Measurements from ENCODE around the gene COL7A1.

COL7A1 gene

DNA sequence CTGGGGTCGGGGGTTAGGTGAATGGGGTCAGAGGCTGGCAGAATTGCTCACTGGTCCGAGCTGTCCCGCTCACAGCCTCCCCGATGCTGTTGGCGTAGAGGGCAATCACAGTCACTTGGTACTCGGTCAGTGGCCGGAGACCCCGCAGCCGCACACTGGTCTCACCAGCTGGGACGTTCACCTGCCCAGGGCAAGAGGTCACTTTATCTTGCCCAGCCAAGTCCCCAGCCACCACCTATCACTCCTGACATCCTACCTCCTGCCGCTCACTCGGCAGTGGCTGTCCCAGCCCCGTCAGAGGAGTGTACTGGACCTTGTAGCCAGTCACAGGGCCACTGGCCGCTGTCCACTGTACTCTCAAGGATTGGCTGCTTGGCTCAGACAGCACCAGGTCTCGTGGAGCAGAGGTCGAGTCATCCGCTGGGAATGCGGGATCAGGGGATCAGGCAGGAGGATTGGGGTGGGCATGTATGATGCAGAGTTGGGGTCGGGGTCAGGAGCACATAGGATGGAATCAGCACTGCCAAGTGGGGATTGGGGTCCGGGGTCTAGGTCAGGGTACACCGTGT is 2.5 kb downstream of the COL7A1 start:
- no peak overlapping the region for H3K4me3 ChIP-seq (ENCODE audit: low read depth, low read length)

DNA sequence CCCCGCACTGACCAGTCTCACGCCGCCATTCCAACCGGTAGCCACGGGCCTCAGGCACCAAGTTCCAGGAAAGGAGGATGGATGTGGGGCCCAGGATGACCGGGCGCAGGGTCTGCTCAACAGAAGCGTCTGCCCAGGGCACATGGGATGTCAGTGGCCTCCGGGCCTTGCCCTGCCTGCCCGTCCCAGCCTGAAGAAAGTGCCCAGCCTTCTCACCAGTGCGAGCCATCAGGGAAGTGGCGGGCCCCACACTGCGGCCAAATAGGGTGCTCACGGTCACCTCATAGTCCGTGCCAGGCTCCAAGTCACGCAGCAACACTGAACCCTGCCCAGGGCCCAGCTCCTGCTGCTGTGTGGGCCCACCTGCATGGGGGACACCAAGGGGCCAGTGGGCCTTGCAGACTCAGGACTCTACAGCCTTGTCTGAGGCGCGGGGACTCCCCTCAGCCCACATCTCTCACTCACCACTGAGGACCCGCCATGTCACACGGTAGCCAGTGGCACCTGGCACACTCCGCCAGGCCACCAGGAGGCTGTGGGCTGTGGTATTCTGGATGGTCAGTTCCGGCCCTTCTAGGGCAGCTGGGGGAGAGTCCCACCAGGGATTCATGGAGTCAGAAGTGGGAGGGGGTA is 3.1 kb downstream of the COL7A1 start:
- H3K4me3 ChIP-seq (ENCODE audit: low read depth, low read length) = no peak overlapping the region

DNA sequence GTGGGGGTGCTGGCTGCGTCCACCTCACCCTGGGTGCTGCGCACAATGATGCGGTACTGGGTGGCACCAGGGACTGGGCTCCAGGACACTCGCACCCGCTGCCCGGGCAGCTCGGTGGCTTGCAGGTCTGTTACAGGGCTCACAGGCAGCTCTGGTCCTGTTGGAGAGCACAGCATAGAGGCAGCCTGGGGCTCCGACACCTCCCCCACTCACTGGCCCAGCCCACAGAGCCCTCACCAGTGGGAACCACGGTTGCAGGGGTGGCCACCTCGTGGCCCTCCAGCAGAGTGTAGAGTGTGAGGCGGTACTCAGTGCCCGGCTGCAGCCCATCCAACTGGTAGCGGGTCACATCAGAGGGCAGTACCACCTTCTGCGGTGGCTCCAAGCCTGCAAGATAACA is 3.7 kb downstream of the COL7A1 start:
- H3K4me3 ChIP-seq (ENCODE audit: low read depth, low read length) = no peak overlapping the region

DNA sequence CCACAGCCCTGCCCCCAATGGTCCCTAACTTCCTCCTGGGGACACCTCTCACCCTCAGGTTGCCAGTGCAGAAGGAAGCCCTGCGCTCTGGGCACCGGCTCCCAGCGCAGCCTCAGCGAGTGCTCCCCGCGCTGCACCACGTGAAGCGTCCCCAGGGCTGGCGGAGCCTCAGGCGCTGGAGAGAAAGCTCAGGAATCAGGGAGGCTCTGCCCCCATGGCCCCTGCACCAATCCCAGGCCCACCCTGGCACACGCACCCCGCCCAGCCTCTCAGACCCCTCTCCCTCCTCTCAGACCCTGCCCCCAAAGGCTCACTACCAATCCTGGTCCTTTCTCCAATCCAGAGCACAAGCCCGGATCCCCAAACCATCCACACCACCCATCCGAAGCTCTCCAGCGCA is 6.9 kb downstream of the COL7A1 start:
- H3K4me3 ChIP-seq (ENCODE audit: low read depth, low read length) = no peak overlapping the region

DNA sequence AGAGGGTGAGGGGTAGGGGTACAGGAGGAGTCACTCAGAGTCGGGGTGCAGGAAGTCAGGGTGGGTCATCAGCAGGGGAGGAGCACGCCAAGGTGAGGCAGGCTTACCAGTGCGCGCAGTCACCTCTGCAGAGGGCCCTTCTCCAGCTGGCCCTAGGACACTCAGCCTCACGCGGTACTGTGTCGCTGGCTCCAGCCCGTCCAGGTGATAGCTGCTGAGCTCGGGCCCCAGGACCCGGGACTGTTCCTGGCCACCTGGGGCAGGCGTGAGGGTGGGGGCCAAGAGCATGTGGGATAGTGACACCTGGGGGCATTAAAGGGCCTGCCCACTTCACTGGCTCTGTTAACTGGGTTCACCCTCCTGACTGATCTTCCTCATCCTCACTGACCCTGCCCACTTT is 7.4 kb downstream of the COL7A1 start:
- no peak overlapping the region for H3K4me3 ChIP-seq (ENCODE audit: low read depth, low read length)

DNA sequence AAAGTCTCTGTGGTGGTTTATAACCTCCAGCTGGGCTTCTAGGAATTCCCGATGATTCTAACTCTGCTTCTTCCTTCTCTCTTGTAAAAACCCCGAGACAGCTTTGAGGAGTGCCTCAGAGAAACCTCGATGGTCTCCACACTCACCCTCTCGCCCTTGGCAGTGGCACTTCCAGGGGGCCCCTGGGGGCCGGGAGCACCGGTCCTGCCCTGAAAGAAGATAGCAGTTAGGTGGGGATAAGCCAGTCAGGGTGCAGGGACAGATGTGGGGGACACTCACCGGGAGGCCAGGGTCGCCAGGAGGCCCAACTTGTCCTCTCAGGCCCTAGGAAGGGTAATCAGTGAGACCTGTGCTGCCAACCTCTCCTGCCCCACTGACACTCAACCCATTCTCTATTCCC is 9.7 kb downstream of the COL7A1 start:
- no peak overlapping the region for H3K4me3 ChIP-seq (ENCODE audit: low read depth, low read length)

DNA sequence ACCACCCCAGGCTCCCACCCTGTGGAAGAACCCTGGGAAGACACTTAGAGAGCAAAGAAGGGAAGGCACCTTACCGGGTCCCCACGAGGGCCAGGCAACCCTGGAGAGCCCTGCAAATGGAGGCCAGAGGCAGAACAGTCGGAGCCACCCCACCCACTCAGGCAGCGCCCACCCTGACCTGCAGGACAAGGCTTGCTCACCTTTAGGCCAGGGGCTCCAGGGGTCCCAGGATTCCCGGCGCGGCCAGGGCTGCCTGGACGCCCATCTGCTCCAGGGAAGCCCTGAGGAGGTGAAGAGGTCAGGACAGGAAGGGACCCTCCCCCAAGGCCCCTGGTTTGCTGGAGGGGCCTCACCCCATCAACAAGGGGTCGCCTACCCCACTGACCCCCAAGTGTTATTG is 10.3 kb downstream of the COL7A1 start:
- H3K4me3 ChIP-seq (ENCODE audit: low read depth, low read length) = no peak overlapping the region

DNA sequence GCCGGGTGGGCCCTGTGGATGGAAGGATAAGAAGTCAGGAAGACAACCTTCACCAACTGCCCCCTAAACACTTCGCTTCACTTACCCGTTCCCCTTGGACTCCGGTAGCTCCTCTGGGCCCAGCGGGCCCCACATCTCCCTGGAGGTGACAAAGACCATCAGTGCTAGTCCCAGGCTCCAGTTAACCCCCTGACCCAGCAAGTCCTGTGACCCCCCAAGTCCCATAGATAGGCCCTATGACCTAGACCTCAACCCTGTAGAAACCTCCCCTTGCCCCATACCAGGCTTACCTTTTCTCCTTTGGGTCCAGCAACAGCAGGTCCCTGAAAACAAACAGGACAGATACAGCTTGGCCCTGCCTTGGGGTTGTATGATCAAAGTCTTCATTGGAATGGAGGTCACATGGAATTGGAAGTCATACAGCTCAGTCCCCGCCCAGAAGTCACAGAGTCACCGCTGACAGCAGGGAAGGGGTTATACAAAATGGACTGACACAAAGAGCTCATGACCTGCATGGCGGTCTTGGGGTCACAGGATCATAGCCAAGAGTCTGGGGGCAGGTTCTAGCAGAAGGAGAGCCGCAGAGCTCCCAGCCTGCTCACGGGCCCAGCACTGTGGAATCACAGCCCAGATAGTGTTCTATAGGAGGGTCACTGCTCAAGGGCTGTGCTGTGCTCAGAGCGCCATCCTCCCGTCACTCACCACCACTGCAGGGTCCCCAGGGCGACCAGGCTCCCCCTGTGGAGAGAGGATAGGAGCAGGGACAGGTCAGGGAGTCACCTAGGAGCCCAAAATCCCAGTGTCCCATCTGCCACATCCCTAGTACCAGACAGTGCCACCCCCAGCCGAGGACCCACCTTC is 13.3 kb downstream of the COL7A1 start:
- no peak overlapping the region for H3K4me3 ChIP-seq (ENCODE audit: low read depth, low read length)

DNA sequence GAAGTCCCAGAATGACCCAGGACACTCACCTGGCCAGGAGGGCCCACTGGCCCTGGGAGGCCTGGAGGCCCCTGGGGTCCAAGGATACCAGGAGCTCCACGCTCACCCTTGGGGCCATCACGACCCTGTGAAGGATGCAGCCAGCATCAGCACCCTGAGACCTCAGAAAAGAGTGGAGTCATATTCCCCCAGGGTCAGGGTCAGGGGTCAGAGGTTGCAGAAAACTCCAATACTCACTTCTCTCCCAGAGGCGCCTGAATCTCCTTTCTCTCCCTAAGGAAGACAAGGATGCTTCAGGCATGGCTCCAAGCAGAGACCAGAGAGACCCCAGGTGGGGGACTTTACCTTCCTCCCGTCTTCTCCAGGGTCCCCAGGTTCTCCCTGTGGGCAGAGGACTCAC is 18.5 kb downstream of the COL7A1 start:
- no peak overlapping the region for H3K4me3 ChIP-seq (ENCODE audit: low read depth, low read length)

DNA sequence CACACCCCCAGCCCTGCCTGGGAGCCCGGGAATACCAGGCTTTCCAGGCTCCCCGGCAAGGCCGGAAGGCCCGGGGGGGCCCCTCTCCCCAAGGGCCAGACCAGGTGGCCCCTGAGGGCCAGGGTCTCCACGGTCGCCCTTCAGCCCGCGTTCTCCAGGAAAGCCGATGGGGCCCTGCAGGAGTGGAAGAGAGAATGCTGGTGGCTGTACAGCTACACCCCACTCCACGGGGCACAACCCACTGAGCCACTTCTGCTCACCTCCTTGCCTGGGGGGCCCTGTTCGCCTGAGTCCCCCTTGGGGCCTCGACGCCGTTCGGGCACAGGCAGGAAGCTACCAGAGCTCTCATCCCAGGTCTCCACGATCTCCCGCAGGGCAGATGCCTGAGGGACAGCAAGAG is 19.8 kb downstream of the COL7A1 start:
- H3K4me3 ChIP-seq (ENCODE audit: low read depth, low read length) = no peak overlapping the region

DNA sequence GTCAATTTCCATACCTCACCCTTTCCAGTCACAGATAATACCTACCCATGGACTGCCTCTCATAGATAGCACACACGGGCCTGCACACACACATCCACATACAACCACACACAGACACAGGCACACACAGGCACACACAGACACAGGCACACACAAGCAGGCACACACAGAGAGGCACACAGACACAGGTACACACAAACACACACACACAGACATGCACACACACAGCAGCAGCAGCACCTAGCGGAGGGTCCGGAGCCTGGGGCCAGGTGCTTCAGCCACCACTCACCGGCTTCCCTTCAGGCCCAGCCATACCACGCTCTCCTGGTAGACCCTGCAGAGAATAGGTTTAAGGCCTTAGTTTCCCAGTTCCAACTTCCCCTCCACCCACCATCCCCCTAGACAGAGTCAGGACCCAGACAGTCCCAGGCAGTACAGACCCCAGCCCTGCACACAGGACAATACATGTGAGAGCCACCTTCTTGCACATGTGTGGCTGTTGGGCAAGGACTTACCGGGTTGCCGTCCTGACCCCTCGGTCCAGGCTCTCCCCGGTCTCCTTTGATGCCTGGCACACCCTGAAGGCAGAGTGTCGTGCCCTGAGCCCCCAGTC is 21.1 kb downstream of the COL7A1 start:
- H3K4me3 ChIP-seq (ENCODE audit: low read depth, low read length) = no peak overlapping the region

DNA sequence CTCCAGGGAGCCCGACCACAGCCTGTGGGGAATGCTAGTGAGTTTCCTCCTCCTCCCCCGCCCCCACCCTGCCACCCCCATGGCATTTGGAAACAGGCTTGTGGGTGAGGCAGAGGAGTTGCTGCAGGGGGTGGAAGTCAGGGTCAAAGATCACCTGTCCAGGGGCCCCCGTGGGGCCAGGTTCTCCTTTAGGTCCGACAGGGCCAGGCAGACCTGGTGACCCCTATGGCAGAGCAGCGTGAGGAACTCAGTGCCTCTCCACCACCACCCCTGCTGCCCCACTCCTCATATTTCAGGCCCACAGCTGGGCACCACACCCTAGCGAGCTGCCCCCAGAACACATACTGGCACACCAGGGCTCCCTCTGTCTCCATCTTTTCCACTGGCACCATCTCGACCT is 22.6 kb downstream of the COL7A1 start:
- H3K4me3 ChIP-seq (ENCODE audit: low read depth, low read length) = no peak overlapping the region

DNA sequence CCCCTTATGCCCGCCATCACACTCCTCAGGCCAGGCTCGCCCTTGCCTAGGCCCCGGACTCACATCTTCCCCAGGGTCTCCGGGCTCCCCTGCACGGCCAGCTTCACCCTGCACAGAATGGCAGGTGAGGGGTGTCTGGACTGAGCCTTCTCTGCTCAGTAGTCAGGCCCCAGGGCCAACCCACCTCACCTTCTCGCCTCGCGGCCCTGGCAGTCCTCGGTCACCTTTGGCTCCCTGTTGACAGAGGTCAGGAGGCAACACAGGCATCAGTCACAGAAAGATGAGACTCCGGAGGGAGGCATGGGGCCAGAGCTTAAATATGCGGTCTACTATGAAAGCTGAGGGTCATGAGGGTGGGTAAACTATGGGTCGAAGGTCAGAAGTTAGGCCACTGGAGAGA is 23.2 kb downstream of the COL7A1 start:
- no peak overlapping the region for H3K4me3 ChIP-seq (ENCODE audit: low read depth, low read length)

DNA sequence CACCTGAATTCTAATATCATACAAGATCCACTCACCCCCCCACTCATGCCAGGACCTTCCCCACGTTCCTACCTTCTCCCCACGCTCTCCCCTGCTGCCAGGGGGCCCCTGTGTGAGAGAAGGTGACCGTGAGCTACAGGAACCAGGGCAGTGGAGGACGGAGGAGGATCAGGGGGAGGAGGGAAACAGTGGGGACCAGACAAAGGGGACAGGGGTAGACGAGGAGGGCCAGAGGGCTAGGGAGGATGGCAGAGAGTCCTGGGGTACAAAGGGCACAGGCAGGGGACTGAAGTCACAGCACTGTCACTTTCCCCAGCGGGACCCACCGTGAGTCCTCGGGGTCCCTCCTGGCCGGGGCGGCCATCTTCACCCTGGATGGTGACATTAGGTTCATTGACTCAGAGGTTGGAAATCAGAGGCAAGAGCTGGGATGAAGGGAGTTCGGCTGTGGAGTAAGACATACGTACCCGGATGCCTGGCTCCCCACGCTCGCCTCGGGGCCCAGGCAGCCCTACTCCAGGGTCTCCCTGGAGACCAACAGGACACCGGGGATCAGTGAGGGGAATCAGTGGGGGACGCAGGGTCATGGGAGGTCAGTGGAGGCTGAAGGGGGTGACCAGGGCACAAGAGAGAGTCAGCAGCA is 25.2 kb downstream of the COL7A1 start:
- H3K4me3 ChIP-seq (ENCODE audit: low read depth, low read length) = no peak overlapping the region

DNA sequence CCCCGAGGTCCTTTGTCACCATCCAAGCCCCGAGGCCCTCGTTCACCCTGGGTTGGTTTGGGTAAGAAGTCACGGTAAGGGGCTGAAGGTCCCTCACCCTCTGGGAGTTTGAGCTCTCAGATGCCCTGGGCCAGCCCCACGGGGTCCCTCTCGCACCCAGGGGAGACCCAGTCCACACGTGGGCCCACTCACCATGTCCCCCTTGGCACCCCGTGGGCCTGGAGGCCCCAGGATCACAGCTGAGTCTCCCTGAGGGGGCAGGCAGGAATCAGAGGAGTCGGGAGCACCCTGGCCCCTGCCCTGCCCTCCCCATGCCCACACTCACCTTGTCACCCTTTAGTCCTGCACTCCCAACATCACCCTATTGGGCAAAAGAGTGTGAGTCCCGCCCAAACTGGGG is 25.7 kb downstream of the COL7A1 start:
- no peak overlapping the region for H3K4me3 ChIP-seq (ENCODE audit: low read depth, low read length)

DNA sequence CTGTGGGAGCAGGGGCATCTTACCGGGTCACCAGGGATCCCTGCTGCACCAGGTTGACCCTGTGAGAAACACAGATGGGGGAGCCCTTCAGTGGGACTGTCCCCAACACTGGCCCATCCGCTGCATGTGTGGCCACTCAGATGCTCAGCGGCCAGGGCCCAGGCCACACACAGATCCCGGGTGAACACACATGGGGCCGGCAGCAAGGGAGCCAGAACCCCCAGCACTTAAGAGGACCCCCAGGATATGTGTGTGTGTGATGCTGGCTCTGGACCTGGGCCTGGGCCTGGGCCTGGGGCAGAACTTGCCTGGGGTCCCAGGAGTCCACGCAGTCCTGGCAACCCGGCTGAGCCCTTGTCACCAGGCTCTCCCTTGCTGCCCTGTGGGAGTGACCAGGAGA is 26.7 kb downstream of the COL7A1 start:
- H3K4me3 ChIP-seq (ENCODE audit: low read depth, low read length) = no peak overlapping the region

DNA sequence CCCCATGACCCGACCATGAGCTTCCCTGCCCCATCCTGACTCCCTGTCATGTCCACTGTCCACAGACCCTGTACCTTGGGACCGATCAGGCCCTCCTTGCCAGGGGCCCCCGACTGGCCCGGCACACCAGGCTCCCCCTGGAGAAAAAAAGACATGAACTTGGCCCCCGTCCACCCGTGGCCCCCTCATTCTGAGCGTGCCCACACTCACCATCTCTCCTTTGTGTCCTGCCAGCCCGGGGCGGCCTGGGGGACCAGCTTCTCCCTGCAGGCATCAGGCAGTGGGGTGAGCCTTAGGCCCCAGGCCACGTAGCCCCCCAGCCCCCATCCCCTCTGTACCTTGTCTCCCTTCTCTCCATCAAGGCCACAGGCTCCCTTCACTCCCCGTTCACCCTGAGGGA is 27.6 kb downstream of the COL7A1 start:
- H3K4me3 ChIP-seq (ENCODE audit: low read depth, low read length) = no peak overlapping the region

DNA sequence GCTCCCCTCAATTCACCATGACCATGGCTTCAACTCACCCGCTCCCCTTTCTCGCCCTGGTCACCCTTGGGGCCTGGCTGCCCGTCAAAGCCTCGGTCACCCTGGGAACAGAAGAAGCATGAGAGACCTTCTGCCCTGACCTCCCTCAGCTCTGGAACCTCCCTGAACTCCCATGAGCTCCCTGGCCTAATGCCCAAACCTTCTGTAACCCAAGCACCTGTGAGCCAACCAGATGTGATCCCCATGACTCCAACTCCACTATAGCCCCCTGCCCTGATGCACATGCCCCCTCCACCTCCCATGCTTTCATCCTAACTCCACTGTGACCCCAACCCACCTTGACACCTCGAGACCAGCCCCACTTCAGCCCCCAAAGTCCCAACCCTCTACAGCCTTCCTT is 28.0 kb downstream of the COL7A1 start:
- H3K4me3 ChIP-seq (ENCODE audit: low read depth, low read length) = no peak overlapping the region

DNA sequence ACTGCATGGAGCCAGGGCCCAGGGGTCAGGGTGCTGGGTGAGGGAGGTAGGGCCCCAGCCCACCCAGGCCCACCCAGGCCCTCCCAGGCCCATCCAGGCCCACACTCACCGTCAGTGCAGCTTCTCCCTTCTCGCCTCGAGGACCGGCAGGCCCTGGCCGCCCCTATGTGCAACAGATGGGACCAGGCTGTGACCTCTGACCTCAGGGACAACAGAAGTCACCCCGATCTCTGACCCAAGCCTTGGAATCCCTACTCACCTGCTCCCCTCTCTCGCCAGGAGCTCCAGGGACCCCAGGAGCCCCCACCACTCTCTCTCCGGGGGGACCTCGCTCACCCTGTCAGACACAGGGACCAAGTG is 28.7 kb downstream of the COL7A1 start:
- no peak overlapping the region for H3K4me3 ChIP-seq (ENCODE audit: low read depth, low read length)

DNA sequence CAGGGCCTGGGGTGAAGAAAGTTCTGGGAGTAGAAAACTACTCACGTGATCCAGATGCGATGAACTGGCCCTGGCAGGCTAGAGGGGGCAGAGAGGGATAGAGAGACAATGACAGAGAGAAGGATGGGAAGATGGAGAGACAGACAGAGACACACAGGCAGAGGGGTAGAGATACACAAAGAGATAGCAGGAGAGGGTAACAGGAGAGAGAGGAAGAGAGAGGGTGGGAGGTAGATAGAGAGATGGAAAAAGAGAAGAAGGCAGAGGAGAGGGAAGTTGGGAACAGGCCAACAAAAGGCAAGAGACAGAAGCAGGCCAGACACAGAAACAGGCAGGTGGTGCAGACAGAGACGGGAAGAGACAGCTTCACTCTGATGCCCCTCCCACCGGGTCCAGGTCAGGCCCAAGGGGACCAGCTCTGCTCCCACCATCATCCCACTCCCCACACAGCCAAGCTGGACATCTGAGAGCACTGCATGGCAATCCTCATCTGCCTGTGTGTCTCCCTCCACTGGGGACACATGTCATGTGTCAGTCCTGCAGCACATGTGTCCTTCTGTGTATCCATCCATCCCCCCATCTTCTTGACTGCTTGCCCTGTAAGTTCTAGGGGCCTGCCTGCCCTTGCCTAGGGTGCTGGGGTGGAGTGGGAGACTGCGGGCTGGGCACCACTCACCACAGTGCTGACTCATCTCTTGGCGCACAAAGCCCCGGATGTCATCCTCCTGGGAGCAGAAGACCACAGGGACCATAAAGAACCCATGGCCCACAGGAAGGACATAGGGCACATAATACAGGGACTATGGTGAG is 29.3 kb downstream of the COL7A1 start:
- no peak overlapping the region for H3K4me3 ChIP-seq (ENCODE audit: low read depth, low read length)

DNA sequence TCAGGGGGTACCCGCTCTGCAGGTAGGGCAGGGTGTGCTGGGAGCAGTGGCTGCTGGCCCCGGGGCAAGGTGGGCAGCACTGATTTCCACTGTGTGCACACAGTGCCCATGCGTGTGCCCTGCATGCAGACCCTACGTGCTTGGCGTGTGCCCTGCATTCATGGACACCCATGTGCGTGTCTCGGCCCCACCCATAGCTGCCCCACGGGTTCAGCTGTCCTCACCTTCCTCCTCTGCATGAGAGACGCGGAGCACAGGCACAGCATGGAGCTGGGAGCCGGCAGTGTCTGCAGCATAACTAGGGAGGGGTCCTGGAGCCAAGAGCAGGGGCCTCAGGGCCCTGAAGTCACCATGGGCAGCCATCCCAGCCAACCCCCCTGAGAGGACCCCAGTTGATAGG is 29.9 kb downstream of the COL7A1 start:
- no peak overlapping the region for H3K4me3 ChIP-seq (ENCODE audit: low read depth, low read length)

All from iPS-11a (cell line).